ENCODE measurements around the gene EEPD1. TPM values are rescaled to one million over a fixed set of nuclear protein-coding genes. Genes with fewer than 3 reads are reported as not detected.

Gene EEPD1
- total and polyA plus RNA-seq, 2 donors: 9.7 to 18.4 TPM

DNA sequence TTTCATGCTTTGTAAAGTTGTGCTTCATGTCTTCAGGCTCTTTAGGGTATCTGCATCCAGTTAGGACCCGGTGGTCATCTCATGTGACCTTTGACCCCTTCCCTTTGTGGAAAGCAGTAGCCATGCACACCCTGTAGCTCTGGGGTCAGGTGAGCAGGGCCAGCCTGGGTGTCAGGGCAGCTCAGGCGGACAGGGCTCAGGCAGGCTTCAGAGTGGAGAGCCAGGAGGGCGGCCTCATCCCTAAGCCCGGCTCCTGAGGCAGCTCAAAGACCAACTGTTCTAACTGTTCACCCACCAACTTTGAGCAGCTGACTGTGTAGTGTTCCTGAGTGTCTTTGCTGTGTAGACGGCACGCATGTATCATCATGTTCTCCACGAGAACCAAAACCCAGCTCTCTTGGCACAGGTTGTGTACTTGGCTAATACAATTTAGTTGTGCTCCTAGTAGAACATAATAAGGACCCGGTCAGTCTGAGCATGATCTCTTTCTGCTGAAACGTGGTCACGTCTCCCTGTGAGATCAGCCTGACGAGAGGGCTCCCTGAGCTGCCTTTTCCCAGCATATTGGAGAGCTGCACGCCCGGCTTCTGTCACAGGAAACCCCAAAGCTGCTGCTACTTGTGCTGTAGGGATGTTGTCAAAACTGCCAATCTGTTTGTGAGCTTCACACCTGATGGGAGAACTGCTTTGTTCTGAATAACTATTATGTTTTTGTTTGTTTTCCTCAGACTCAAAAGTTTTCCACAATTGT lies 30.0 kb downstream of the EEPD1 start:
- WGBS: 67% methylated on average over 13 of the region's 13 CpGs
- Histone ChIP-seq H3K4me3 (ENCODE audit: low read depth, low read length) (no peak overlapping the region), H3K27ac (ENCODE audit: low read depth) (no peak overlapping the region), H3K4me1 (ENCODE audit: insufficient read depth) (no peaks in the 10 kb centered on the region), H3K36me3 (ENCODE audit: insufficient read depth) (no peaks in the 10 kb centered on the region)
- no peak for DNase-seq (ENCODE audit: extremely low spot score)

DNA sequence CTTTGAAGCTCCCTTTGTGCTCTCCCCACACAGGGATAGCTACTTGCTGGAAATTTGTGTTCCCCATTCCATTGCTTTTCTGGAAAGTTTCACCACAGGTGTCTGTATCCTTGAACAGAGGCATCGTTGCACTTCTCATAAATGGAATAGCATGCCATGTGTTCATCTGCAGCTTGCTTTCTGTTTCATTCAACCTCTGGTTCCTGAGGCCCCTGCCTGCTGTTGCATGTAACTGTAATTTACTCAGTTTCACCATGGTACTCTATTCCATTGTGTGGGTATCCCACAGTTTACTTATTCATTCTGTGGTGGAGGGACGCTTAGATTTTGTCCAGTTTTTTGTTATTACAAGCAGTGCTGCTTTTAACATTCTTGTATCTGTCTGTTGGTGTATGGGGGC lies 32.0 kb downstream of the EEPD1 start:
- WGBS: 89% methylated on average over 2 of the region's 2 CpGs
- Histone ChIP-seq H3K27ac (ENCODE audit: low read depth) (no peak overlapping the region), H3K4me3 (ENCODE audit: low read depth, low read length) (no peak overlapping the region), H3K36me3 (ENCODE audit: insufficient read depth) (no peaks in the 10 kb centered on the region), H3K4me1 (ENCODE audit: insufficient read depth) (peaks cover 2% of the 10 kb centered on the region)
- no peak for DNase-seq (ENCODE audit: extremely low spot score)

DNA sequence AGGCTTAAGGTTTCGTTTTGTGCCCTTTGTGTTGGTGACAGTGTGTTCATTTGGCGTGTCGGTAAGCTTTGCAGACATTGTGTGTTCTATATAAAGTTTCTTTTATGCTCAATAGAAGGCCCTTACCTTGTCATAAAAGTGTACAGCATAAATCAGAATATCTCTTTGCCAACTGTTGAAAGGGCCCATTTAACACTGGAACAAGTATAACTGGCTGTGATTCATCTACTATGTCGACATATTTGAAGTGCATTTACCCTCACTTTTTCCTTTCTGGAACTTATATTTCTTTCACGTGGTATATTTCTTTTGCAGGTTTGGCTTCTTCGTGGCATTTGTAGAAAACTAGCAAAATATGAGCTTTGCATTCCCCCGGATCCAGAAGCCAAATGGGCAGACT lies 32.7 kb downstream of the EEPD1 start:
- no peak overlapping the region for H3K27ac ChIP-seq (ENCODE audit: low read depth)
- H3K36me3 ChIP-seq (ENCODE audit: insufficient read depth): no peaks in the 10 kb centered on the region
- 90% methylated on average over 7 of the region's 7 CpGs for WGBS
- H3K4me3 ChIP-seq (ENCODE audit: low read depth, low read length): no peak overlapping the region
- DNase-seq (ENCODE audit: extremely low spot score): no peak
- H3K4me1 ChIP-seq (ENCODE audit: insufficient read depth): peaks cover 2% of the 10 kb centered on the region

DNA sequence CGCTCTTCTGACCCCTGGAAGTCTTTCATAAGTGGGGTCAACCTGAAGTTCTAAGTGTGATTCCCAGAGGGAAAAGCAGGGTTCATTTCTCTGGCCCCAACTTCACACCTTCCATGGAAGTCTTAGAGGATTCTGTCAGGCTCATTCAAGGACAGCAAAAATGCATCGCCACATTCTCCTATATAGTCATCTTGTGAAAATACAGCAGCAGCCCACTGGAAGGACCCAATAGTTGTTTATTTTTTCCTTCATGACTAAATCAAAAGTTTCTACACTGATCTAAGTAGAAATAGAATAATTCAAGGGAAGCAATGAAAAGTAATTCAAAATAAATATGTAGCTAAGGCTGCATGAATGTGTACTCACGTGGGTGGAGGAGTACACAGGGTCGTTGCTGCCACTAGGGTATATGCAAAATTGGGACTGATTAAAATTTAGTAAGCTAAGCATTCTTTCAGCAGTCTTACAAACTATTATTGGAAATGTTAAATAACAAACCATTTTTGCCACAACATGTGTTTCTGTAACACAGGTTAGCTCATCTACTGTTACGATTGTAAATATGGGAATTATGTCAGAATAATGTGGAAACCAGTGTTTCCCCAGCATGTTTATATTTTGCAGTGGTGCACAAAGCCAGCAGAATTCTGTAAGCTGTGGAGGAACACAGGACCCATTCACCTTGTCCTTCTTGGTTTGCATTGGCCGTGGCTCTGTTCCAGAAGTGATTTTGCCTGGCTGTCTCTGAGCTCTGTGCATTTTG lies 33.5 kb downstream of the EEPD1 start:
- H3K36me3 ChIP-seq (ENCODE audit: insufficient read depth): no peaks in the 10 kb centered on the region
- no peak overlapping the region for H3K4me3 ChIP-seq (ENCODE audit: low read depth, low read length)
- H3K27ac ChIP-seq (ENCODE audit: low read depth): no peak overlapping the region
- DNase-seq (ENCODE audit: extremely low spot score): no peak
- H3K4me1 ChIP-seq (ENCODE audit: insufficient read depth): peaks cover 5% of the 10 kb centered on the region
- WGBS: 80% methylated on average over 6 of the region's 6 CpGs

DNA sequence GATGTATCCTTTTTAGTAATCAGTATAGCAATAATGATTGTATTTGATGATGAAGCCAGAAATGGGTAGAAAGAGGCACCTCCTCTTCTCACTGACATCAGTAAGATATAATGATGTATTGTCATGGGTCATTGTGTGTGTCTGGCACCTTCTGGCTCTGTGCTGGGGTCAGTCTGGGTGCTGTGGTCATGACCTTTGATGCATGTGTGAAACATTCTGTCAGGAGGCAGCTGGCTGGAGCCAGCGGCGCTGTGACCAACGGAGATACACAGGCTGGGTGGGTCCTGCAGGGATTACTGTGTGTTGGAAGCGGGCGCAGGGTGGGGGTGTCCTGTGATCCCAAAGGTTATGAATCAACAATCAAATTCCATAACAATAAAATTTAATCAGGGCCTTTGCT lies 35.2 kb downstream of the EEPD1 start:
- Histone ChIP-seq H3K4me3 (ENCODE audit: low read depth, low read length) (no peak overlapping the region), H3K4me1 (ENCODE audit: insufficient read depth) (peaks cover 5% of the 10 kb centered on the region), H3K27ac (ENCODE audit: low read depth) (no peak overlapping the region), H3K36me3 (ENCODE audit: insufficient read depth) (no peaks in the 10 kb centered on the region)
- WGBS: 89% methylated on average over 5 of the region's 5 CpGs
- no peak for DNase-seq (ENCODE audit: extremely low spot score)

DNA sequence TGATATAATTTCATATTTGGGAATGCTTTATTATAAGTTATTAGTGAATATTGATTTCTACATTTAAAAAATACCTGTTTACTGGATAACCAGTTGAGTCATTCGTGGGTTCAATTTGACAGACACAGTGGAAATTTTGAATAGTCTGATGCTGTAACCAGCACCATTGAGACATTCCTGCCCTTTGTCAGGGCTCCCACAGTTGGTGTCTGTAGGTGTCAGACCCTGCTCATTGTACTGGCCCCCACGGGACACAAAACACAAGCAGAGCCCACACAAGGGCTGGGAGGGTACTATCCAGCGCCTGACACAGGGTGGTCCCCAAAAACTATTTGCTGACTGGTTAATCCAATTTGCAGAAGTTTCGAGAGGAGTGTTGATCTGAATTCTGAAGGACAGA lies 35.9 kb downstream of the EEPD1 start:
- Histone ChIP-seq H3K36me3 (ENCODE audit: insufficient read depth) (no peaks in the 10 kb centered on the region), H3K27ac (ENCODE audit: low read depth) (no peak overlapping the region), H3K4me1 (ENCODE audit: insufficient read depth) (peaks cover 5% of the 10 kb centered on the region), H3K4me3 (ENCODE audit: low read depth, low read length) (no peak overlapping the region)
- WGBS: 88% methylated on average over 4 of the region's 4 CpGs
- DNase-seq (ENCODE audit: extremely low spot score): no peak

DNA sequence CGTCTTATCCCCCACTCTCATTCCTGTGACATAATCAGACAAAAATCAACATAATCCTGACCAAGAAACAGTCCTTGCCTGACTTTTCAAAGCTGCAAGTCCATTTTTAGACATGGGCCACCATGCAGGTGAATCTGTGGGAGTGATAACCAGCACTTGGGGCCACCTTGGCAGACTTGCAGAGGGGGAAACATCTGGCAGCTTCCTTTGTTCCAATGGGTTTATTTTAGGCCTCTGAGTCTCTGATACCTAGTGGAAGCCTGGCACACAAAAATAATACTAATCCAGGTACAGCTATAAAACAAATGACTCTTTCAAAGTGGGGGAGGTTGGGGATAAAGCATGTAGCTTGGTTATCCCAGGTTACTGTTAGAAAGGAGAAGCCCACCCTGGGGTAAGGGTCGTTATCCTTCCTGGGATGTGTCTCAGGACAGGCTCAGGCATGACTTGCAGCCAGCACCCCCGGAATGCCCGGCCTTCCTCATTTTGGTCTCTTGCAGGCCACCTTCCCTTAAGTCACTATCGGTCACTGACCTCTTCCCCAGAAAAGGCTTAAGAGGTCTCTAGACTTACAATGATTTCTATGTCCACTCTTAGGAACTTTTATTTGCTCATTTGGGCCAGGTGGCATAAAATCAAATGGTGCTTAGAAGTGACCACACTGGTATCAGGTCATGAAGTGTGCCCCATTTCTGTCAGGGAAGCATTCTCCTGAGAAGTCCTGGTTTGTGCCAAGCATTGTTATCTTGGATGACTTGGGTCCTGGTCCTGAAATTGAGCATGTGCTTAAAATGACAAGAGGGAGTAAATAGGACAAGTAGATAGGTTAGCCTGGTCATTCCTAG lies 37.6 kb downstream of the EEPD1 start:
- Histone ChIP-seq H3K27ac (ENCODE audit: low read depth) (no peak overlapping the region), H3K4me1 (ENCODE audit: insufficient read depth) (peaks cover 5% of the 10 kb centered on the region), H3K36me3 (ENCODE audit: insufficient read depth) (no peaks in the 10 kb centered on the region), H3K4me3 (ENCODE audit: low read depth, low read length) (no peak overlapping the region)
- 88% methylated on average over 5 of the region's 5 CpGs for WGBS
- no peak for DNase-seq (ENCODE audit: extremely low spot score)

DNA sequence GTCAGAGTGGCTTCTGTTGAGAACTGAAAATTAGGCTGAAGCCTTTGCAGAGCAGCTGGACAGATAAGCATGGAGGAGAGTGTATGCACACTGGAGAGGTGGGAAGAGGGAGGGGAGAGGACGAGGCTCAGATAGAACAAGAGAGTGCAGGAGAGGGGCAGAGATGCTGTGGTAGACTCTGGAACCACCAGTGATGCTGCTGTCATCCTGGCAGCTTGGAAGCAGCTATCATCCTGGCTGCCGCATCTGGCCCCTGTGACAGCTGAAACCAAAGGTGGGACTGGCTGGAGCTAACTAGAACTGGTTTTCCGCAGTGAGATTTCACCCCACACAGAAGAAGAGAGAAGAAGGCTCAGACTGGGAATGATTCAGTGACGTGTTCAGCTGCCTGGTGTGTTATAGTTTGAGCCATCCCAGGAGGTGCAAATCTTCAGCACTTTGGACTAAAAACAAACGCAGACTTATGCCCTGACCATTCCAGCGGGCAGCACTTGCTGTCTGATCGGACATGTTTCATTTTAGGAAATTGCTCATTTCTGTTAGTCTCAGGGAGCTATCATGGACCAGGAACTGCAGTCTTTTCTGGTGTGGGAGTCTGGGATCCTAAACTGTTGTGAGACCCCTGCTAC lies 38.4 kb downstream of the EEPD1 start:
- H3K36me3 ChIP-seq (ENCODE audit: insufficient read depth): no peaks in the 10 kb centered on the region
- H3K4me1 ChIP-seq (ENCODE audit: insufficient read depth): peaks cover 5% of the 10 kb centered on the region
- peak overlapping the region; percentile 66 for H3K27ac ChIP-seq (ENCODE audit: low read depth)
- no peak overlapping the region for H3K4me3 ChIP-seq (ENCODE audit: low read depth, low read length)
- no peak for DNase-seq (ENCODE audit: extremely low spot score)
- 61% methylated on average over 7 of the region's 7 CpGs for WGBS

DNA sequence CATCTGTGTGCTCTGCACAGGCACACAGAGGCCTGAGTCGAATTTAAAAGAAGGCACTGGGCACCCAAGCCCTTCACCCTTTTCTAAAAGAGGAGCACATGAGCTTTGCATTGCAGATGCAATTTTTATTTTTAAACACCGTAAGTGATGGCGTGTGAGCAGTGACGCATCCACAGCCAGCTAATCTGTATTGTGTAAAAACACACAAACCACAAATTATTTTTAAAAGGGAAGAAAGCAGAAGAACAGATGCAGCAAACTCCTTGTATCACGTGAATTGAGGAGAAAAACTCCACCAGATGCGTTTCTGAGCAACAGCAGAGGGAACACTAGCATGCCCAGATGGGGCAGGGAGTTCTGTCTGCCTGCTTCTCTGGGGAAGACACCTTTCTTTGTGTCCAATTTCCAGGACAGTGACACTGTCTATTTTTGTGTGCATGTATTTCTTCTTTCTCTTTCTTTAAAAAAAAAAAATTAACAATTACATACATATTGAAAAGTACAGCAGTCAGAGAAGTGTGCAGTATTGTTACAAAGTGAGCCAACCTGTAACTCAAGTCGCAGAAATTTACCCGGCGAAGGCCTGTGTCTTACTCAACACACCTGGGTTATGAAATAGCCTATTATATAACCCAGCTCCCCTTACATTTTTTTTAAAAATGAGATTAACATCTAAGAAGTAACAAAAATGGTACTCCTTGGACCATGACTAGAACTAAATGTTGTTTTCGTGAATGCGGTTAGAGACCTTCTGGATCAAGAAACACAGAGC lies 39.2 kb downstream of the EEPD1 start:
- H3K4me3 ChIP-seq (ENCODE audit: low read depth, low read length): no peak overlapping the region
- peaks cover 5% of the 10 kb centered on the region for H3K4me1 ChIP-seq (ENCODE audit: insufficient read depth)
- WGBS: 61% methylated on average over 11 of the region's 11 CpGs
- H3K27ac ChIP-seq (ENCODE audit: low read depth): no peak overlapping the region
- no peaks in the 10 kb centered on the region for H3K36me3 ChIP-seq (ENCODE audit: insufficient read depth)
- DNase-seq (ENCODE audit: extremely low spot score): no peak

DNA sequence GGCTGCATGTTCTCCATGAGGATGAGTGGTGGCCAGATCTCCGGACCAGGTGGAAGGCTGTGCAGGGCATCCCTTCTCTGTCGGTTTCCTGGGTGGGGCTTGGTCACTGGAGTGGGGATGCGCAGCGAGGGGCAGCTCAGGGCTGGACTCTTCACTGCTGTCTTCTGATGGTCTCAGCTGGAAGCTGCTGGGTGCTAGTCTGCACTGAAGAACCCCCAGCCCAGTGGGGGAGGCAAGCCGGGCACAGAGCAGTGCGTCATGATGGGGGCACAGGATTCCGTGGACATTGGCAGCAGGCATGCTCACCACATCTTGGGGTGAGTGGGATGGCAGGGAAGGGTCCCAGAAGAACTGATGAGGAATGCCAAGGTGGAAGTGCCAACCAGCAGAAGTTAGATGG lies 39.8 kb downstream of the EEPD1 start:
- DNase-seq (ENCODE audit: extremely low spot score): no peak
- H3K4me3 ChIP-seq (ENCODE audit: low read depth, low read length): no peak overlapping the region
- WGBS: 97% methylated on average over 7 of the region's 7 CpGs
- H3K4me1 ChIP-seq (ENCODE audit: insufficient read depth): peaks cover 5% of the 10 kb centered on the region
- H3K36me3 ChIP-seq (ENCODE audit: insufficient read depth): no peaks in the 10 kb centered on the region
- H3K27ac ChIP-seq (ENCODE audit: low read depth): no peak overlapping the region

DNA sequence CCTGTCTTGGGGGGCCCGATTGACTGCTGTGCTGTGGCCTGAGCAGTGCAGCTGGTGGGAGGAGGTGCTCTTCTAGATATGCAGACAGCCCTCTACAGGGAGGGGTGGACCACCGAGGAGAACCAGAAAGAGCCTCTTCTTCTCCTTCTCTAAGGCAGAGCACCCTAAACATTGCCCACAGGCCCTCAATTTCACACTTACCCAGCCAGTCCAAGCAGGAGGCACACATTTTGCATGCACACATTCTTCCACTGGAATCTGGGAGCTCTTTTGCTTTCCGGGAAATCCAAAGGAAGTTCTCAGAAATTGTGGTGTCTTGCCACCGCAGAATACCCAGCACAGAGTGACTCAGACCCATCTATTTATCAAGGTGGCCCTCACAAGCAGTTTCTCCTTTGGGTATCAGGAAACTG lies 45.8 kb downstream of the EEPD1 start:
- 86% methylated on average over 4 of the region's 4 CpGs for WGBS
- Histone ChIP-seq H3K4me1 (ENCODE audit: insufficient read depth) (no peaks in the 10 kb centered on the region), H3K27ac (ENCODE audit: low read depth) (no peak overlapping the region), H3K36me3 (ENCODE audit: insufficient read depth) (no peaks in the 10 kb centered on the region), H3K4me3 (ENCODE audit: low read depth, low read length) (no peak overlapping the region)
- no peak for DNase-seq (ENCODE audit: extremely low spot score)

DNA sequence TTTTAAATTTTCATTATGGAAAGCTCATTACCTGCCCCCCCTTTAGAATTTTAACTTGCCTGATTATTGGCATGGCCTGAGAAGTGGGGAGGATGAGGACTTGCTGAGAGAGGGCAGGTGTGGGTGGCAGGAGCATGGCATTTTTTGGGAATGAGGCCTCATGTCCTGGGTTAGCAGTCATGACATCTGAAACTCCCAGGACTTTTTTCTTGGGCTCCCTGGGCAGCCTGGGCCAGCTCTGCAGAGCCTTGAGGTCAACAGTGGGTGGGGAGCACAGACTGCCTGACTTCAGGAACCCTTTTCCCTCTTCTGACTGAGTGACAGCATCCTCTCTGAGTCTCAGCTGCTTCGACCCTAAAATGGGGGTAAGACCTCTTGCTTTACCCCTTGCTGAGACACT lies 46.3 kb downstream of the EEPD1 start:
- no peak overlapping the region for H3K27ac ChIP-seq (ENCODE audit: low read depth)
- H3K4me1 ChIP-seq (ENCODE audit: insufficient read depth): no peaks in the 10 kb centered on the region
- DNase-seq (ENCODE audit: extremely low spot score): no peak
- WGBS: 86% methylated on average over 1 of the region's 1 CpG
- H3K36me3 ChIP-seq (ENCODE audit: insufficient read depth): no peaks in the 10 kb centered on the region
- H3K4me3 ChIP-seq (ENCODE audit: low read depth, low read length): no peak overlapping the region

All from urinary bladder (tissue), 4 donors.